ENCODE data around the gene ADGRL3.

The ADGRL3 gene

DNA sequence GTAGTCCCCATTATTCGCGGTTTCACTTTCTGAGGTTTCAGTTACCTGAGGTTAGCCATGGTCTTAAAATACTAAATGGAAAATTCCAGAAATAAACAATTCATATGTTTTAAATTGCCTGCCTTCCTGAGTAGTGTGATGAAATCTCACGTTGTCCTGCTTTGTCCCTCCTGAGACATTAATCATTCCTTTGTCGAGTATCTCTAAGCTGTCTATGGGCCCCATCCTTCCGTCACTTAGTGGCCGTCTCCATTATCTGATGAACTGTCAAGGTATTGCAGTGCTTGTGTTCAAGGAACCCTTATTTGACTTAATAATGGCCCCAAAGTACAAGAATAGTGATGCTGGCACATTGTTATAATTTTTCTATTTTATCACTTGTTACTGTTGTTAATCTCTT is 94.8 kb downstream of the ADGRL3 start:
- ATAC-seq, result no peak

DNA sequence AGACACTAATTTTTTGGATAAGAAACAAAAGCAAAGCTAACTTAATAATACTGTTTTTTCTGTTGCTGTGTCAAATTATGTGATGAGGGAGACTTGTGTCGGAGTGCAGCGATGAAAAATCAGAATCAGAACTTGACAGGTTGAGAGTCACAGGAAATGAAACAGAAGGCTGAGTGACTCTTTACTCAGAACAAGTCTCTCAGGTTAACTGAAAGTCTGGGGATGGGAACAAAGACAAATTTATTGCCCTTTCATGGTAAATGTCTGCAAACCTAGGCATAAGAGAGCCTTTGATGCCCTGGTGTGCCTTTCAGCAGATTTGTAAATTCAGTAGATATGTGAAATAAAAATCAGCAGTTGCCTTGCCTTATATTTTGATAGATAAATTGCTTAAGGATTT is 96.0 kb downstream of the ADGRL3 start:
- TF ChIP-seq TOX (CRISPR knock-in tag; IDR thresholded peaks at IDR 0.05; ENCODE audit: borderline replicate concordance) (no peak), ISL1 (CRISPR knock-in tag; IDR thresholded peaks at IDR 0.05) (no peak), ZFP3 (CRISPR knock-in tag; IDR thresholded peaks at IDR 0.05) (no peak), OSR1 (CRISPR knock-in tag; IDR thresholded peaks at IDR 0.05) (no peak)
- TF ChIP-seq, protein P1, sequence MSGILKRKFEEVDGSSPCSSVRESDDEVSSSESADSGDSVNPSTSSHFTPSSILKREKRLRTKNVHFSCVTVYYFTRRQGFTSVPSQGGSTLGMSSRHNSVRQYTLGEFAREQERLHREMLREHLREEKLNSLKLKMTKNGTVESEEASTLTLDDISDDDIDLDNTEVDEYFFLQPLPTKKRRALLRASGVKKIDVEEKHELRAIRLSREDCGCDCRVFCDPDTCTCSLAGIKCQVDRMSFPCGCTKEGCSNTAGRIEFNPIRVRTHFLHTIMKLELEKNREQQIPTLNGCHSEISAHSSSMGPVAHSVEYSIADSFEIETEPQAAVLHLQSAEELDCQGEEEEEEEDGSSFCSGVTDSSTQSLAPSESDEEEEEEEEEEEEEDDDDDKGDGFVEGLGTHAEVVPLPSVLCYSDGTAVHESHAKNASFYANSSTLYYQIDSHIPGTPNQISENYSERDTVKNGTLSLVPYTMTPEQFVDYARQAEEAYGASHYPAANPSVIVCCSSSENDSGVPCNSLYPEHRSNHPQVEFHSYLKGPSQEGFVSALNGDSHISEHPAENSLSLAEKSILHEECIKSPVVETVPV (CRISPR knock-in tag; IDR thresholded peaks at IDR 0.05), result no peak
- no peak for ATAC-seq

More for the DNA sequence above, 94.8 kb downstream of the ADGRL3 start:
- TF ChIP-seq, protein P2, sequence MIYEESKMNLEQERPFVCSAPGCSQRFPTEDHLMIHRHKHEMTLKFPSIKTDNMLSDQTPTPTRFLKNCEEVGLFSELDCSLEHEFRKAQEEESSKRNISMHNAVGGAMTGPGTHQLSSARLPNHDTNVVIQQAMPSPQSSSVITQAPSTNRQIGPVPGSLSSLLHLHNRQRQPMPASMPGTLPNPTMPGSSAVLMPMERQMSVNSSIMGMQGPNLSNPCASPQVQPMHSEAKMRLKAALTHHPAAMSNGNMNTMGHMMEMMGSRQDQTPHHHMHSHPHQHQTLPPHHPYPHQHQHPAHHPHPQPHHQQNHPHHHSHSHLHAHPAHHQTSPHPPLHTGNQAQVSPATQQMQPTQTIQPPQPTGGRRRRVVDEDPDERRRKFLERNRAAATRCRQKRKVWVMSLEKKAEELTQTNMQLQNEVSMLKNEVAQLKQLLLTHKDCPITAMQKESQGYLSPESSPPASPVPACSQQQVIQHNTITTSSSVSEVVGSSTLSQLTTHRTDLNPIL (CRISPR knock-in tag; IDR thresholded peaks at IDR 0.05; ENCODE audit: low read depth), result no peak
- TF ChIP-seq, protein P3, sequence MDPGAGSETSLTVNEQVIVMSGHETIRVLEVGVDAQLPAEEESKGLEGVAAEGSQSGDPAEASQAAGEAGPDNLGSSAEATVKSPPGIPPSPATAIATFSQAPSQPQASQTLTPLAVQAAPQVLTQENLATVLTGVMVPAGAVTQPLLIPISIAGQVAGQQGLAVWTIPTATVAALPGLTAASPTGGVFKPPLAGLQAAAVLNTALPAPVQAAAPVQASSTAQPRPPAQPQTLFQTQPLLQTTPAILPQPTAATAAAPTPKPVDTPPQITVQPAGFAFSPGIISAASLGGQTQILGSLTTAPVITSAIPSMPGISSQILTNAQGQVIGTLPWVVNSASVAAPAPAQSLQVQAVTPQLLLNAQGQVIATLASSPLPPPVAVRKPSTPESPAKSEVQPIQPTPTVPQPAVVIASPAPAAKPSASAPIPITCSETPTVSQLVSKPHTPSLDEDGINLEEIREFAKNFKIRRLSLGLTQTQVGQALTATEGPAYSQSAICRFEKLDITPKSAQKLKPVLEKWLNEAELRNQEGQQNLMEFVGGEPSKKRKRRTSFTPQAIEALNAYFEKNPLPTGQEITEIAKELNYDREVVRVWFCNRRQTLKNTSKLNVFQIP (CRISPR knock-in tag; IDR thresholded peaks at IDR 0.05; ENCODE audit: borderline replicate concordance, low read depth), result no peak
- no peak for TF ChIP-seq OSR1 (CRISPR knock-in tag; IDR thresholded peaks at IDR 0.05)
- no peak for TF ChIP-seq ARNTL (CRISPR knock-in tag; IDR thresholded peaks at IDR 0.05; ENCODE audit: borderline replicate concordance, low read depth)
- TF ChIP-seq TCF4 (CRISPR knock-in tag; IDR thresholded peaks at IDR 0.05; ENCODE audit: borderline replicate concordance), result no peak
- no peak for TF ChIP-seq ZNF8 (CRISPR knock-in tag; IDR thresholded peaks at IDR 0.05)
- TF ChIP-seq BACH2 (CRISPR knock-in tag; IDR thresholded peaks at IDR 0.05; ENCODE audit: borderline replicate concordance), result no peak
- no peak for TF ChIP-seq PPARA (CRISPR knock-in tag; IDR thresholded peaks at IDR 0.05; ENCODE audit: borderline replicate concordance)
- no peak for TF ChIP-seq CSDC2 (CRISPR knock-in tag; IDR thresholded peaks at IDR 0.05)
- no peak for TF ChIP-seq SNAI2 (CRISPR knock-in tag; IDR thresholded peaks at IDR 0.05)
- TF ChIP-seq ZNF70 (CRISPR knock-in tag; IDR thresholded peaks at IDR 0.05), result no peak
- TF ChIP-seq ZFP3 (CRISPR knock-in tag; IDR thresholded peaks at IDR 0.05), result no peak
- no peak for TF ChIP-seq ZFP30 (CRISPR knock-in tag; IDR thresholded peaks at IDR 0.05)
- TF ChIP-seq, protein P1 (CRISPR knock-in tag; IDR thresholded peaks at IDR 0.05), result no peak
- TF ChIP-seq, protein P4, sequence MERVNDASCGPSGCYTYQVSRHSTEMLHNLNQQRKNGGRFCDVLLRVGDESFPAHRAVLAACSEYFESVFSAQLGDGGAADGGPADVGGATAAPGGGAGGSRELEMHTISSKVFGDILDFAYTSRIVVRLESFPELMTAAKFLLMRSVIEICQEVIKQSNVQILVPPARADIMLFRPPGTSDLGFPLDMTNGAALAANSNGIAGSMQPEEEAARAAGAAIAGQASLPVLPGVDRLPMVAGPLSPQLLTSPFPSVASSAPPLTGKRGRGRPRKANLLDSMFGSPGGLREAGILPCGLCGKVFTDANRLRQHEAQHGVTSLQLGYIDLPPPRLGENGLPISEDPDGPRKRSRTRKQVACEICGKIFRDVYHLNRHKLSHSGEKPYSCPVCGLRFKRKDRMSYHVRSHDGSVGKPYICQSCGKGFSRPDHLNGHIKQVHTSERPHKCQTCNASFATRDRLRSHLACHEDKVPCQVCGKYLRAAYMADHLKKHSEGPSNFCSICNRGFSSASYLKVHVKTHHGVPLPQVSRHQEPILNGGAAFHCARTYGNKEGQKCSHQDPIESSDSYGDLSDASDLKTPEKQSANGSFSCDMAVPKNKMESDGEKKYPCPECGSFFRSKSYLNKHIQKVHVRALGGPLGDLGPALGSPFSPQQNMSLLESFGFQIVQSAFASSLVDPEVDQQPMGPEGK (CRISPR knock-in tag; IDR thresholded peaks at IDR 0.05; ENCODE audit: borderline replicate concordance), result no peak
- no peak for TF ChIP-seq RARB (CRISPR knock-in tag; IDR thresholded peaks at IDR 0.05)
- no peak for TF ChIP-seq GLIS3 (CRISPR knock-in tag; IDR thresholded peaks at IDR 0.05)
- TF ChIP-seq ZC3H10 (CRISPR knock-in tag; IDR thresholded peaks at IDR 0.05), result no peak

DNA sequence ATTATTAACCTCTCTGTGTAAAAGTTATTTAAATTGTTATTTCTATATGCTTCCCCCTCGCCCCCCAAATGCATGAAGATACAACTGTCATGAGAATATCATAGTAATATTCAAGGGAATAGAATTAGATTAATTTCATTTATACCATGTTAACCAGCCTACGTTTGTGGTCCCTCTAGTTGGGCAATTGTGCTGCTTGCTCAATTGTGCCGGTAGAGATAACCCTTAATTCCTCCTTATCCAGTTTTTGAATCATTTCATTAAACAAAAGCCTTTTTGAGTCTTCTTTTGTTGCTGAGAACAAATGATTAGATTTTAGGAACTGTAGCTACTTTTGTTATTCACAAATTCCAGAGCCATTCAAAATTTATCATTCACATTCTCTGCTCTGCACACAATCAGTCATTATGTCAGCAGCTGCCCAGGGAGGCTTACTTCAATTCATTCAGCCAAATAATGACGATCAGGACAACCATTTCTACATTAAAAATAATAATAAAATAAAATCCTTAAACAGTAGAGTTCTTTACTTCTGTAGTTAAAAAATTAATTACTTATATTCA is 98.1 kb downstream of the ADGRL3 start:
- no peak for ATAC-seq
- TF ChIP-seq ZNF565 (CRISPR knock-in tag; conservative IDR thresholded peaks at IDR 0.05; ENCODE audit: low read depth), result no peak
- peak; percentile 56 for TF ChIP-seq ISL1 (CRISPR knock-in tag; IDR thresholded peaks at IDR 0.05)

DNA sequence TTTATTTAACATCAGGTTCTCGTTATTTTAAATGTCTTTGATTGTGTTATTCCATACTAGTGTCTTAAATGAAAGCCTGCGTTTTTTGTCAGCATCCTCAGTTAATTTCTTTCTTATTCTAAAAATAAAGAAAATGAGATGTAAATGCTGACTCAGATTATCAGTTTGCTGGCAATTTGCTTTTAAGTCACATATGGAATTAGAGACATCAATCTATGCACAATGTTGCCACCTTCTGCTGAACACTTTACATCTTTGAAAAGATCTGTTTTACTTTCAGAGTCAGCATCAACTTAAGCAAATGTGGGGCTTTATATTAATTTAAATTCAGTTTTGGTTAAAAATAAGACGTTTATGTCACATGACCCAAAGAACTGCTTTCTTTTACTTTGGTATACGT is 99.2 kb downstream of the ADGRL3 start:
- no peak for ATAC-seq

More for the DNA sequence above, 99.2 kb downstream of the ADGRL3 start:
- no peak for TF ChIP-seq ISL1 (CRISPR knock-in tag; IDR thresholded peaks at IDR 0.05)
- TF ChIP-seq GLIS3 (CRISPR knock-in tag; IDR thresholded peaks at IDR 0.05), result no peak
- TF ChIP-seq, protein P3 (CRISPR knock-in tag; IDR thresholded peaks at IDR 0.05; ENCODE audit: borderline replicate concordance, low read depth), result no peak
- no peak for TF ChIP-seq PPARA (CRISPR knock-in tag; IDR thresholded peaks at IDR 0.05; ENCODE audit: borderline replicate concordance)
- no peak for TF ChIP-seq SNAI2 (CRISPR knock-in tag; IDR thresholded peaks at IDR 0.05)
- no peak for TF ChIP-seq CSDC2 (CRISPR knock-in tag; IDR thresholded peaks at IDR 0.05)
- TF ChIP-seq ZNF8 (CRISPR knock-in tag; IDR thresholded peaks at IDR 0.05), result no peak
